GM21528 (cell line): ENCODE data around the gene RPRD2.

Experiments used
- ATAC-seq: cut with Tn5 transposase; IDR thresholded peaks from one replicate; pipeline ENCODE4 v1.9.1; 2021; ENCODE audit warnings: mild to moderate bottlenecking, moderate library complexity; ENCODE audit not compliant: unreplicated experiment, low FRiP score

Gene RPRD2

GRCh38 chr1:150511985-150512660 is 148.2 kb downstream of the RPRD2 start:
- no peak for ATAC-seq

GRCh38 chr1:150512846-150513245 is 148.9 kb downstream of the RPRD2 start:
- ATAC-seq: no peak

DNA sequence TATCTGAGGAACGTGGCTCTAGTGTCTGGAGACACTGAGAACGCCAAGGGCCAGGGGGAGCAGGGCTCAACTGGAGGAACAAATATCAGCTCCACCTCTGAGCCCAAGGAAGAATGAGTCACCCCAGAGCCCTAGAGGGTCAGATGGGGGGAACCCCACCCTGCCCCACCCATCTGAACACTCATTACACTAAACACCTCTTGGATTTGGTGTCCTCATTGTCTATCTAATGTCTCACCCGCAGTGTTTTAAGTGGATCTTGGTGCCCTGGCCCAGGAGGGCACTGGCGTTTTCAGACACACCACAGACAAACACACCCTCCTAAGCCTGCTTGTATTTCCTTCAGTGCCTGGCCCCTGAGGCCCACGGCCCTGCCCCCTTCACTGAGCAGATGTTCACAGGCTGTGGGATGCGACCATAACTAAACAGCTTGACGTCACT is 149.4 kb downstream of the RPRD2 start:
- no peak for ATAC-seq

DNA sequence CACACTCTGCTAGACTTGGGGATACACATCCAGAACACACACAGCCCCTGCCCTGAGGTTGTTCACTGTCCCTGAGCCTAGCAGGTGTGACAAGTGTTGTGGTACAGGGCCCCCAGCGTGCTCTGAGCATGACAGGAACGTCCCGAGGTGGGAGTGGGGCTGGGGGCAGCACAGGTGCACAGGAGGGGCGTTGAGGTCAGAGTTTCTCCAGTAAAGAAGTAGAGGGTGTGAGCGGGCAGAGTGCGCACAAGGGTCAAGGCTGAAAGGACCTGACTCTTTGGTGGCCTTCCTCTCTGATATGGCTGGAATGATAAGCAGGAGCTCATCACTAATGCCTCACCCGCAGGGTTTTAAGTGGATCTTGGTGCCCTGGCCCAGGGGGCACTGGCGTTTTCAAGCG is 150.3 kb downstream of the RPRD2 start:
- ATAC-seq: no peak

- no peak for ATAC-seq
Observed at GRCh38 chr1:150514913-150515327, 151.0 kb downstream of the RPRD2 start.

GRCh38 chr1:150515328-150516049 is 151.5 kb downstream of the RPRD2 start, which contains the start of gene FALEC:
FALEC (plus strand) TSS chr1:150515752.
- ATAC-seq: peak; percentile 90

DNA sequence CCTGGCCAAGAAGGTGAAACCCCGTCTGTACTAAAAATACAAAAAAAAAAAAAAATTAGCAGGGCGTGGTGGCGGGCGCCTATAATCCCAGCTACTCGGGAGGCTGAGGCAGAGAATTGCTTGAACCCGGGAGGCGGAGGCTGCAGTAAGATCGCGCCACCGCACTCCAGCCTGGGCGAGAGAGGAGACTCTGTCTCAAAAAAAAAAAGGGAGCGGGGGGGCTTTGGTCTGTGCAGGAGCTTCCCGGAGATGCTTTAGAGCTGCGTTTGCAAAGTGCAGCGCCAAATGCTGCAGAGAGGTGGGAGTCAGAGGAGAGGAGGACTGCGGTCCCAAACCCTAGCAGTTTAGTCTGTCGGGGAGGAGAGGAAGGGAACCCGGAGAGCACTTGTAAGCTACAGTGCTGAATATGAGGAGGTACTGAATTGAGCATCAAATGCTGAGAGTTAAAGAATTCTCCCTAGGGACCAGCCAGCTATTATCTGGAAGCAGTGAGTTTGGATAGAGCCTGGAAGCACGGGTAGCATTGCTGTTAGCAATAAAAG is 152.2 kb downstream of the RPRD2 start:
- ATAC-seq: peak; percentile 3

DNA sequence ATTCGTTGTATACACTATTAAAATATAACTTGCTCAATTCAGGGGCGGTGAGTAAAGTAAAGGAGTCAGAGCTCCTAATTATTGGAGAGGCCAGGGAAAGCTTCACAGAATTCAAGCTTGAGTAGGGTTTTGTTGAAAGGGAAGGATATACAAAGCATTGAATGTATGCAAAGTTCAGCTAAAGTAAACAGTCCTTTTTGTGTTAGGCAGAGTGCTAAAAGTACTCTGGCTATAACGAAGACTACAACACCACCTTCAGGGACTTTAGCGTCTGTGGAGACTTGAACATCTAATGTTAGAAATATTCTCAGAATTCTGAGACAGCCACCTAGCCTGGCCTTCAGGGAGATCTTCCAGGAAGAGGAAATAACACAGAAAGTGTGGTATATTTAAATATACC is 152.7 kb downstream of the RPRD2 start:
- no peak for ATAC-seq

GRCh38 chr1:150521196-150521968 is 157.4 kb downstream of the RPRD2 start:
- ATAC-seq: no peak

DNA sequence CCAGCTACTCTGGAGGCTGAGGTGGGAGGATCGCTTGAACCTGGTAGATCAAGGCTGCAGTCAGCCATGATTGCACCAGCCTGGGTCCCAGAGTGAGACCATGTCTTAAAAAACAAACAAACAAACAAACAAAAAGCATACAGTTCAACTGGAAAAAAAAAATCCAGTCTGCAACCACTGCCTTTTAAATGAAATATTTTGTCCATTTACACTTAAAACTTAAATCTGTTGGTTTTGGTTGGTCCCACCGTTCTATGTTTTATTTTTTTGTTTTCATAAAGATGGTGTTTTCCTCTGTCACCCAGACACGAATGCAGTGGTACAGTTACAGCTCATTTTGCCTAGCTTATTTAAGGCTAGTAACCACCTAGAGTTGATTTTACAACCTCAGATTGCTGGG is 161.4 kb downstream of the RPRD2 start:
- no peak for ATAC-seq
